ENCODE data around the gene ABHD1.

DNA sequence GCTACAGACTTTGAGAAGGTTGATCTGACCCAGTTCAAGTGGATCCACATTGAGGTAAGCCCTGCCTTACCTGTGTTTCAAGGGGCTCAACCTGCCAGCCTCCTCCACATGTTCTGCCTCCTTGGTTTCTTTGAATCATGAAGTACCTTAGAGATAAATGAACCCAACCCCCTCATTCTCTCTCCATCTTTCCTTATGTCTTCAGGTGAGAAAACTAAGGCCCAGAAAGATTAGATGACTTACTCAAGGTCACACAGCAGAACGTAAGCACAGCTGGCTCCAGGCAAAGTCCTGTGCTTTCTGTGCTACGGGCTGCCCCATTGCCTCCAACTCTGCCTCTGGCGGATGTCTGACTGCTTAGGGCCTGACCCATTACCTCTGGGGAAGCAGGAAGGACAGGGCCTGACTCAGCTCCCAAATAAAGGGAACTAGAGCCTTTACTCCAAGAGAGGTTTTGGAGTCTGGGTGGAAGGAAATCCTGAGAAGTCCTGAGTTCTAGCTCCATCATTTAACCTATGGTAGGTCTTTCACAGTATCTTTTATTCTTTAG, 26.8 kb upstream of the ABHD1 start:
- TF ChIP-seq, protein P1, sequence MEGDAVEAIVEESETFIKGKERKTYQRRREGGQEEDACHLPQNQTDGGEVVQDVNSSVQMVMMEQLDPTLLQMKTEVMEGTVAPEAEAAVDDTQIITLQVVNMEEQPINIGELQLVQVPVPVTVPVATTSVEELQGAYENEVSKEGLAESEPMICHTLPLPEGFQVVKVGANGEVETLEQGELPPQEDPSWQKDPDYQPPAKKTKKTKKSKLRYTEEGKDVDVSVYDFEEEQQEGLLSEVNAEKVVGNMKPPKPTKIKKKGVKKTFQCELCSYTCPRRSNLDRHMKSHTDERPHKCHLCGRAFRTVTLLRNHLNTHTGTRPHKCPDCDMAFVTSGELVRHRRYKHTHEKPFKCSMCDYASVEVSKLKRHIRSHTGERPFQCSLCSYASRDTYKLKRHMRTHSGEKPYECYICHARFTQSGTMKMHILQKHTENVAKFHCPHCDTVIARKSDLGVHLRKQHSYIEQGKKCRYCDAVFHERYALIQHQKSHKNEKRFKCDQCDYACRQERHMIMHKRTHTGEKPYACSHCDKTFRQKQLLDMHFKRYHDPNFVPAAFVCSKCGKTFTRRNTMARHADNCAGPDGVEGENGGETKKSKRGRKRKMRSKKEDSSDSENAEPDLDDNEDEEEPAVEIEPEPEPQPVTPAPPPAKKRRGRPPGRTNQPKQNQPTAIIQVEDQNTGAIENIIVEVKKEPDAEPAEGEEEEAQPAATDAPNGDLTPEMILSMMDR (IDR thresholded peaks at IDR 0.05 in 4 of 5, conservative IDR thresholded peaks at IDR 0.05 in 1 of 5): no peak
- no peak for TF ChIP-seq POLR2A (IDR thresholded peaks at IDR 0.05)
